ENCODE measurements around the gene NACC2.
A peak's percentile ranks its signal among the peaks of the same experiment; 100 is the strongest.

Gene NACC2

DNA sequence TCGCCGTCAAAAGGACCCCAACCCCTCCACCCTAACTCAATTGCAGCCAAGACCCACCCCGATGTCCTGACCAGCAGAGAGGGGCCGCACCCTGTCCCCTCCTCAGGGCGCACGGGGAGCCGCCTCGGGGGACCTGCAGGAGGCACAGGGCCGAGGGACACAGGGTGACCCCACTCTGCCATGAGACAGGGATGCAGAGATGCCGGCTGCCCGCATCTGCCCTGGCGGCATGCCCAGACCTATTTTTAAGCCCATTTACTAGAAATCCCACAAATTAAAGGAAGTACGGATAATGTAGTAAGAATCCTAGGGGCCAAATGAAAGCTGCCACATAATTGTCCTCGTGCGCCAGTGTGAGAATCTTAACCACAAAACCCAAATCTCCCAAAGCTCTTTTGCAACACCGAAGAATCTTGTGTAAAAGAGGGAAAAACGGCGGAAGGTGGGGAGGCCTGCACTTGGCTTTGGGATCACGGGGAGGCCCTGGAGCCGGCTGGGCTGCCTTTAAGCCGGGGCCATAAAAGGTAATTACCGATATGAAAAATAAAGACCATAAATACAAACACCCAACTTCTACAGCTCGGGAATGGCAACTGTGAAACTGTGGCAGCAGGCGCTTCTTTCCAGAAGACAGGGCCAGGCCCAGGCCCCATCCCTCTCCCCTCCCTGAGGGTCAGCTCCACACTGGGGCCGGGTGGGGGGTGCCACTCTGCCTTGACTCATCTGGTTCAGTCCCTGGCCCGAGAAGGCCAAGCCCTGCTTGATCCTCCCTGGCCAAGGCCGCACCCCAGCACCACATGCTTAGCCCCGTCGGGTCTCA is 35.0 kb downstream of the NACC2 start:
- ChIA-PET POLR2A (no interaction called here), CTCF (no interaction called here)
- no peaks in the 10 kb centered on the region for H3K27me3 ChIP-seq (replicated peaks in 2 of 5; ENCODE audit: control insufficient read depth in 4 of 5, insufficient read depth in 5 of 5, low read length in 4 of 5)
- WGBS (ENCODE audit: insufficient coverage), result 78% methylated on average over 23 of the region's 29 CpGs
- peaks cover 0 to 29% (median 17%) of the 10 kb centered on the region in 4 experiments for H3K4me1 ChIP-seq (ENCODE audit: control extremely low read depth in 1 of 4, control insufficient read depth in 4 of 4, insufficient read depth in 4 of 4, low read length in 3 of 4)
- no peaks in the 10 kb centered on the region for H3K9me3 ChIP-seq (ENCODE audit: control extremely low read depth in 1 of 5, control insufficient read depth in 4 of 5, insufficient read depth in 2 of 5, low read depth in 1 of 5, low read length in 4 of 5)
- peaks cover 0 to 3% (median 0%) of the 10 kb centered on the region in 4 experiments for H3K36me3 ChIP-seq (ENCODE audit: control insufficient read depth in 4 of 4, insufficient read depth in 4 of 4, low read length in 3 of 4)
- no peak overlapping the region for H3K27ac ChIP-seq (ENCODE audit: insufficient read depth in 1 of 2, low read depth in 1 of 2, low read length in 2 of 2, poor library complexity in 1 of 2, severe bottlenecking in 2 of 2)
- no peak overlapping the region for H3K4me3 ChIP-seq (ENCODE audit: control insufficient read depth in 1 of 7, extremely low read depth in 1 of 7, insufficient read depth in 4 of 7, low read depth in 2 of 7, low read length in 6 of 7)
- DNase-seq, result peak in 1 of 3 donors; percentile 24

- WGBS (ENCODE audit: insufficient coverage), result 99% methylated on average over 20 of the region's 20 CpGs
- Histone ChIP-seq H3K27me3 (replicated peaks in 2 of 5; ENCODE audit: control insufficient read depth in 4 of 5, insufficient read depth in 5 of 5, low read length in 4 of 5) (no peaks in the 10 kb centered on the region), H3K27ac (ENCODE audit: insufficient read depth in 1 of 2, low read depth in 1 of 2, low read length in 2 of 2, poor library complexity in 1 of 2, severe bottlenecking in 2 of 2) (no peak overlapping the region), H3K9me3 (ENCODE audit: control extremely low read depth in 1 of 5, control insufficient read depth in 4 of 5, insufficient read depth in 2 of 5, low read depth in 1 of 5, low read length in 4 of 5) (no peaks in the 10 kb centered on the region), H3K36me3 (ENCODE audit: control insufficient read depth in 4 of 4, insufficient read depth in 4 of 4, low read length in 3 of 4) (peaks cover 0 to 3% (median 0%) of the 10 kb centered on the region in 4 experiments), H3K4me1 (ENCODE audit: control extremely low read depth in 1 of 4, control insufficient read depth in 4 of 4, insufficient read depth in 4 of 4, low read length in 3 of 4) (peaks cover 0 to 31% (median 20%) of the 10 kb centered on the region in 4 experiments), H3K4me3 (ENCODE audit: control insufficient read depth in 1 of 7, extremely low read depth in 1 of 7, insufficient read depth in 4 of 7, low read depth in 2 of 7, low read length in 6 of 7) (no peak overlapping the region)
- ChIA-PET CTCF (interaction anchor here (0.8 to 1.5 kb wide), 2 partner anchors 63 to 92 kb away, joined by 4 to 5 read pairs; no protein-coding TSS in a partner anchor), POLR2A (no interaction called here)
- DNase-seq, result no peak
Observed at GRCh38 chr9:136059321-136059791, 35.7 kb downstream of the NACC2 start.

GRCh38 chr9:136058801-136059302 is 36.2 kb downstream of the NACC2 start:
- POLR2A ChIA-PET, result no interaction called here
- Histone ChIP-seq H3K4me3 (ENCODE audit: control insufficient read depth in 1 of 7, extremely low read depth in 1 of 7, insufficient read depth in 4 of 7, low read depth in 2 of 7, low read length in 6 of 7) (no peak overlapping the region), H3K27me3 (replicated peaks in 2 of 5; ENCODE audit: control insufficient read depth in 4 of 5, insufficient read depth in 5 of 5, low read length in 4 of 5) (no peaks in the 10 kb centered on the region), H3K4me1 (ENCODE audit: control extremely low read depth in 1 of 4, control insufficient read depth in 4 of 4, insufficient read depth in 4 of 4, low read length in 3 of 4) (peaks cover 0 to 34% (median 25%) of the 10 kb centered on the region in 4 experiments), H3K27ac (ENCODE audit: insufficient read depth in 1 of 2, low read depth in 1 of 2, low read length in 2 of 2, poor library complexity in 1 of 2, severe bottlenecking in 2 of 2) (no peak overlapping the region), H3K36me3 (ENCODE audit: control insufficient read depth in 4 of 4, insufficient read depth in 4 of 4, low read length in 3 of 4) (peaks cover 0 to 3% (median 0%) of the 10 kb centered on the region in 4 experiments), H3K9me3 (ENCODE audit: control extremely low read depth in 1 of 5, control insufficient read depth in 4 of 5, insufficient read depth in 2 of 5, low read depth in 1 of 5, low read length in 4 of 5) (no peaks in the 10 kb centered on the region)
- 98% methylated on average over 8 of the region's 12 CpGs for WGBS (ENCODE audit: insufficient coverage)
- no peak for DNase-seq
- CTCF ChIA-PET, result interaction anchor here (0.8 to 1.5 kb wide), 3 partner anchors 10 to 92 kb away, joined by 4 to 5 read pairs (median 4); no protein-coding TSS in a partner anchor

DNA sequence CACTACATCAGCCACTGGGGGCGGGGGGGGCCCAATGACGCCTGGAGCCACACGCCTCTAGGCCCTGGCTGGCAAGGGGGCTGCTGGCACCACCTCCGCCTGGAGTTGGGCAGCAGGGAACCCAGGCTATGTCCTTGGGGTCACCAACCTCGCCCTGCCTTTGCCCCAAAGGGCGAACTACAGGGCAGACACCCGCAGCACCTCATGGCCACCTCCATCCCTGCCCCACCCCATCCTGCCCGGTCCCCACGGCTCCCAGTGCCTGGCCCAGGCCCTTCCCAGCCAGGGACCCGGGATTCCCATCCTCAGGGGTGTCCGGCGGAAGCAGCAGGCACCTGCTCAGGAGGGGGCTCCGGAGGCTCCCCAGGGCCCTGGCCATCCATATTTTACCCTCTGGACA is 37.0 kb downstream of the NACC2 start:
- H3K27me3 ChIP-seq (replicated peaks in 2 of 5; ENCODE audit: control insufficient read depth in 4 of 5, insufficient read depth in 5 of 5, low read length in 4 of 5), result no peaks in the 10 kb centered on the region
- H3K27ac ChIP-seq (ENCODE audit: insufficient read depth in 1 of 2, low read depth in 1 of 2, low read length in 2 of 2, poor library complexity in 1 of 2, severe bottlenecking in 2 of 2), result no peak overlapping the region
- no peak overlapping the region for H3K4me3 ChIP-seq (ENCODE audit: control insufficient read depth in 1 of 7, extremely low read depth in 1 of 7, insufficient read depth in 4 of 7, low read depth in 2 of 7, low read length in 6 of 7)
- DNase-seq, result no peak
- CTCF ChIA-PET, result interaction anchor here (1.5 kb wide), 2 partner anchors 10 to 64 kb away, joined by 4 read pairs; no protein-coding TSS in a partner anchor
- H3K36me3 ChIP-seq (ENCODE audit: control insufficient read depth in 4 of 4, insufficient read depth in 4 of 4, low read length in 3 of 4), result peaks cover 0 to 3% (median 0%) of the 10 kb centered on the region in 4 experiments
- POLR2A ChIA-PET, result no interaction called here
- no peaks in the 10 kb centered on the region for H3K9me3 ChIP-seq (ENCODE audit: control extremely low read depth in 1 of 5, control insufficient read depth in 4 of 5, insufficient read depth in 2 of 5, low read depth in 1 of 5, low read length in 4 of 5)
- WGBS (ENCODE audit: insufficient coverage), result 97% methylated on average over 12 of the region's 13 CpGs
- H3K4me1 ChIP-seq (ENCODE audit: control extremely low read depth in 1 of 4, control insufficient read depth in 4 of 4, insufficient read depth in 4 of 4, low read length in 3 of 4), result peaks cover 0 to 42% (median 33%) of the 10 kb centered on the region in 4 experiments

GRCh38 chr9:136057236-136058081 is 37.6 kb downstream of the NACC2 start:
- no peak overlapping the region for H3K27ac ChIP-seq (ENCODE audit: insufficient read depth in 1 of 2, low read depth in 1 of 2, low read length in 2 of 2, poor library complexity in 1 of 2, severe bottlenecking in 2 of 2)
- no peaks in the 10 kb centered on the region for H3K36me3 ChIP-seq (ENCODE audit: control insufficient read depth in 4 of 4, insufficient read depth in 4 of 4, low read length in 3 of 4)
- no peak overlapping the region for H3K4me3 ChIP-seq (ENCODE audit: control insufficient read depth in 1 of 7, extremely low read depth in 1 of 7, insufficient read depth in 4 of 7, low read depth in 2 of 7, low read length in 6 of 7)
- ChIA-PET POLR2A (no interaction called here), CTCF (interaction anchor here (0.6 to 1.5 kb wide), 4 partner anchors 11 to 64 kb away, joined by 3 to 5 read pairs (median 4); no protein-coding TSS in a partner anchor)
- peaks cover 0 to 48% (median 39%) of the 10 kb centered on the region in 4 experiments for H3K4me1 ChIP-seq (ENCODE audit: control extremely low read depth in 1 of 4, control insufficient read depth in 4 of 4, insufficient read depth in 4 of 4, low read length in 3 of 4)
- H3K27me3 ChIP-seq (replicated peaks in 2 of 5; ENCODE audit: control insufficient read depth in 4 of 5, insufficient read depth in 5 of 5, low read length in 4 of 5), result no peaks in the 10 kb centered on the region
- no peak for DNase-seq
- H3K9me3 ChIP-seq (ENCODE audit: control extremely low read depth in 1 of 5, control insufficient read depth in 4 of 5, insufficient read depth in 2 of 5, low read depth in 1 of 5, low read length in 4 of 5), result no peaks in the 10 kb centered on the region
- 93% methylated on average over 23 of the region's 30 CpGs for WGBS (ENCODE audit: insufficient coverage)

DNA sequence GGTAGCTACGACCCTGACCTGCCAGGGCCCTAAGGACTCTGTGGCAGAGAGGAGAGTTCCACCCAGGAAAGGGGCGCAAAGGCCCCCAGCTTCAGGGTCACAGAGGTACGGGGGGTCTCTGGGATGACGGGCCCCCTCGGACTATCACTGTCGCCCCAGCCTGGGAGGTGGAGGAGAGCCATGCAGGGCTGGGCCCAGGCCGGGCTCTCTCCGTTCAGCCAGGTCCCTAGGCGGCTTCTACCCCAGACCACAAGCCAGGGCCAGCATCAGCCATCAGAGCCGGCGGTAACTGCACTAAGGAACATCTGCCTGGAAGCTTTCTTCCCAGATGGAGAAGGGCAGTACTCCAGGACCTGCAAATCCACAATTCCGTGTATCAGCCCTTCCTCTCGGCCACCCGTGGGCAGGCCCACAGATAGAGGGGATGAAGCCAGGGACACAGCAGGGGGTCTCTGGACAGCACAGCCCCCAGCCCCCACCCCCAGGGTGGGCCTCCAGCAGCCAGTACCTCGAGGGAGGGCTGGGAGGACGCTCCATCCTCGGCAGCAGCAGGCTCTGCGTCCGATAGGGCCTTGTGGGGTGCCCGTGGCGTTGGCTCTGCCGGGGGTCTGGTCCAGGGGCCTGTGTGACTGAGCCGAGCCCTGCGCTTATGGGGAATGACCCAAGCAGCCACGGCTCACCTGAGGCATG is 38.4 kb downstream of the NACC2 start:
- ChIA-PET CTCF (interaction anchor here (0.6 to 1.5 kb wide), 6 partner anchors 13 to 90 kb away, joined by 3 to 5 read pairs (median 3); no protein-coding TSS in a partner anchor), POLR2A (no interaction called here)
- Histone ChIP-seq H3K27me3 (replicated peaks in 2 of 5; ENCODE audit: control insufficient read depth in 4 of 5, insufficient read depth in 5 of 5, low read length in 4 of 5) (no peaks in the 10 kb centered on the region), H3K27ac (ENCODE audit: insufficient read depth in 1 of 2, low read depth in 1 of 2, low read length in 2 of 2, poor library complexity in 1 of 2, severe bottlenecking in 2 of 2) (no peak overlapping the region), H3K4me3 (ENCODE audit: control insufficient read depth in 1 of 7, extremely low read depth in 1 of 7, insufficient read depth in 4 of 7, low read depth in 2 of 7, low read length in 6 of 7) (no peak overlapping the region), H3K36me3 (ENCODE audit: control insufficient read depth in 4 of 4, insufficient read depth in 4 of 4, low read length in 3 of 4) (no peaks in the 10 kb centered on the region), H3K4me1 (ENCODE audit: control extremely low read depth in 1 of 4, control insufficient read depth in 4 of 4, insufficient read depth in 4 of 4, low read length in 3 of 4) (peaks cover 0 to 56% (median 47%) of the 10 kb centered on the region in 4 experiments), H3K9me3 (ENCODE audit: control extremely low read depth in 1 of 5, control insufficient read depth in 4 of 5, insufficient read depth in 2 of 5, low read depth in 1 of 5, low read length in 4 of 5) (no peaks in the 10 kb centered on the region)
- WGBS (ENCODE audit: insufficient coverage), result 90% methylated on average over 20 of the region's 25 CpGs
- no peak for DNase-seq

Data from common myeloid progenitor, CD34-positive (primary cell).